HepG2 (cell line): Measurements from ENCODE around the gene VDAC2. TPM values are rescaled to one million over a fixed set of nuclear protein-coding genes. Genes with fewer than 3 reads are reported as not detected.

Experiments
- FOSL2 ChIP-seq: sonication (generic); formaldehyde crosslinking; IDR thresholded peaks from 2 replicates; pipeline ENCODE4 v1.4.0; 2020; ENCODE audit warnings: missing genetic modification reagents
- HDAC2 ChIP-seq: sonication (generic); formaldehyde crosslinking; IDR thresholded peaks from 2 replicates; pipeline ENCODE4 v1.4.0; 2020; ENCODE audit warnings: missing genetic modification reagents
- IRF2 ChIP-seq: IDR thresholded peaks from 2 replicates; pipeline ENCODE4 v1.6.1; 2018; ENCODE audit warnings: missing genetic modification reagents, missing compliant biosample characterization
- JUN ChIP-seq: sonication (generic); formaldehyde crosslinking; IDR thresholded peaks from 2 replicates; pipeline ENCODE4 v1.4.0; 2020; ENCODE audit warnings: mild to moderate bottlenecking, missing genetic modification reagents
- NPAS2 ChIP-seq: sonication (generic); formaldehyde crosslinking; IDR thresholded peaks from 2 replicates; pipeline ENCODE4 v1.8.0; 2022; ENCODE audit warnings: mild to moderate bottlenecking, missing genetic modification reagents, borderline replicate concordance
- NR2C2 ChIP-seq: sonication (generic); formaldehyde crosslinking; IDR thresholded peaks from 2 replicates; pipeline ENCODE4 v1.4.0; 2020; ENCODE audit warnings: missing genetic modification reagents, mild to moderate bottlenecking, moderate library complexity, borderline replicate concordance
- POLR2AphosphoS5 ChIP-seq: IDR thresholded peaks from 2 replicates; pipeline ENCODE4 v1.6.1; 2012; ENCODE audit warnings: low read depth, low read length
- RARA ChIP-seq: IDR thresholded peaks from 2 replicates; pipeline ENCODE4 v1.6.1; 2016; ENCODE audit warnings: missing genetic modification reagents, missing compliant biosample characterization
- SOX5 ChIP-seq: IDR thresholded peaks from 2 replicates; pipeline ENCODE4 v1.6.1; 2016; ENCODE audit warnings: borderline replicate concordance
- XBP1 ChIP-seq: sonication (generic); formaldehyde crosslinking; IDR thresholded peaks from 2 replicates; pipeline ENCODE4 v1.5.0; 2020; ENCODE audit warnings: missing genetic modification reagents
- ZBTB7B ChIP-seq: sonication (generic); formaldehyde crosslinking; IDR thresholded peaks from 2 replicates; pipeline ENCODE4 v1.4.0; 2020; ENCODE audit warnings: missing genetic modification reagents
- ZFP36L1 ChIP-seq: sonication (generic); formaldehyde crosslinking; IDR thresholded peaks from 2 replicates; pipeline ENCODE4 v1.8.0; 2022; ENCODE audit warnings: mild to moderate bottlenecking, missing genetic modification reagents, moderate library complexity
- ZNF331 ChIP-seq: sonication (generic); formaldehyde crosslinking; IDR thresholded peaks from 2 replicates; pipeline ENCODE4 v1.4.0; 2020; ENCODE audit warnings: missing genetic modification reagents
- polyA plus RNA-seq, 8 experiments: library from polyadenylated mRNA; depleted of rRNA in 3 of 8; stranded (reverse) in 7 of 8; unstranded in 1 of 8; fragments of >200 nt; fragmentation: Illumina TruSeq in 4 of 8; extraction: Trizol in 4 of 8; gene quantifications; 2 replicates each; pipeline versions ENCODE4 v1.2.1 to v1.2.3, GENCODE V29; 2011 to 2016; ENCODE audit warnings: low read depth in 4 of 8, missing spikeins in 1 of 8, mixed read lengths in 1 of 8; ENCODE audit not compliant: insufficient read depth in 1 of 8
- total RNA-seq, 5 experiments: library from RNA; depleted of rRNA; stranded (reverse); fragments of >200 nt; fragmentation: Illumina TruSeq; extraction: Trizol; gene quantifications; 2 replicates each; pipeline ENCODE4 v1.2.3, GENCODE V29; 2016; ENCODE audit warnings: low read depth in 1 of 5
- TF ChIP-seq, protein P1 (sequence below): sonication (generic); formaldehyde crosslinking; IDR thresholded peaks from 2 replicates; pipeline ENCODE4 v1.8.1; 2023; ENCODE audit warnings: mild to moderate bottlenecking, missing genetic modification reagents
- TF ChIP-seq, protein P2 (sequence below): sonication (generic); formaldehyde crosslinking; IDR thresholded peaks from 2 replicates; pipeline ENCODE4 v1.4.0; 2020; ENCODE audit warnings: missing genetic modification reagents, borderline replicate concordance
- TF ChIP-seq, protein P3 (sequence below): sonication (generic); formaldehyde crosslinking; IDR thresholded peaks from 2 replicates; pipeline ENCODE4 v1.5.0; 2020; ENCODE audit warnings: mild to moderate bottlenecking, missing genetic modification reagents, moderate library complexity
- TF ChIP-seq, protein P4 (sequence below): sonication (generic); formaldehyde crosslinking; conservative IDR thresholded peaks from 2 replicates; pipeline ENCODE4 v1.5.0; 2020; ENCODE audit warnings: missing genetic modification reagents
- TF ChIP-seq, protein P5 (sequence below): sonication (generic); formaldehyde crosslinking; conservative IDR thresholded peaks from 2 replicates; pipeline ENCODE4 v1.4.0; 2020; ENCODE audit warnings: mild to moderate bottlenecking, missing genetic modification reagents, moderate library complexity

The VDAC2 gene
- total and polyA plus RNA-seq, 2 of the 13 experiments (the other 11 are each of a cell fraction or from before 2014, with no cell fraction given), result 67.9 to 222 TPM

DNA sequence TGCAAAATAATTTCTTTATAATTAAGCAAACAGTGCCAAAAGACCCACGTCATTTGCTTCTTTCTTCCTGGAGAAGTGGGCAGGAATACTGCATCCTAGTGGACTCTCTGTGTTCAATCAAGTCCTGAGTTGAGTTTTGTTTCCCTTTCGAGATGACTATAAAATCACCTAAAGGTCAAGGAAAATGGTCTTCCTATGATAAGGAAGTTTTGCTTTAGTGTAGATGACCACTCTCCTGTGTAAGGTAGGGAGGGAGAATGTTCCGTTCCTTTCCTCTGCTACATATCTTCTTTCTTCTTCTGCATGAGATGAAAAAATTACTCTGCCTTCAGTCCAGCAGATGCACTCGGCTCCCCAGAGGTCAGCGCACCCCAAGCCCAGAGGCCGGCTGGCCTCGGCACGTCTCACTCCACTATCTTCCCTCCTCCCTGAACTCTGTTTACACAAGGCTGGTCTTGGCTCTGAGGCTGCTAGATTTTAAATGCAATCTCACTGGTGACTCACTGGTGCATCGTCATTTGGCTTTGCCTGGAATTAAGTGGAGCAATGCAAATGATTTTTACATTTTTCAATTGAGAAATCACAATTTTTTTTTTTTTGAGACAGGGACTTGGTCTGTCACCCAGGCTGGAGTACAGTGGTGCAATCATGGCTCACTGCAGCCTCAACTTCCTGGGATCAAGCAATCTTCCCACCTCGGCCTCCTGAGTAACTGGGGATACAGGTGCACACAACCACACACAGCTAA lies 18.6 kb upstream of the VDAC2 start (continued):
- TF ChIP-seq, protein P1, sequence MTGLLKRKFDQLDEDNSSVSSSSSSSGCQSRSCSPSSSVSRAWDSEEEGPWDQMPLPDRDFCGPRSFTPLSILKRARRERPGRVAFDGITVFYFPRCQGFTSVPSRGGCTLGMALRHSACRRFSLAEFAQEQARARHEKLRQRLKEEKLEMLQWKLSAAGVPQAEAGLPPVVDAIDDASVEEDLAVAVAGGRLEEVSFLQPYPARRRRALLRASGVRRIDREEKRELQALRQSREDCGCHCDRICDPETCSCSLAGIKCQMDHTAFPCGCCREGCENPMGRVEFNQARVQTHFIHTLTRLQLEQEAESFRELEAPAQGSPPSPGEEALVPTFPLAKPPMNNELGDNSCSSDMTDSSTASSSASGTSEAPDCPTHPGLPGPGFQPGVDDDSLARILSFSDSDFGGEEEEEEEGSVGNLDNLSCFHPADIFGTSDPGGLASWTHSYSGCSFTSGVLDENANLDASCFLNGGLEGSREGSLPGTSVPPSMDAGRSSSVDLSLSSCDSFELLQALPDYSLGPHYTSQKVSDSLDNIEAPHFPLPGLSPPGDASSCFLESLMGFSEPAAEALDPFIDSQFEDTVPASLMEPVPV (CRISPR knock-in tag), result no peak
- TF ChIP-seq FOSL2 (CRISPR knock-in tag), result peak; percentile 95
- TF ChIP-seq, protein P2, sequence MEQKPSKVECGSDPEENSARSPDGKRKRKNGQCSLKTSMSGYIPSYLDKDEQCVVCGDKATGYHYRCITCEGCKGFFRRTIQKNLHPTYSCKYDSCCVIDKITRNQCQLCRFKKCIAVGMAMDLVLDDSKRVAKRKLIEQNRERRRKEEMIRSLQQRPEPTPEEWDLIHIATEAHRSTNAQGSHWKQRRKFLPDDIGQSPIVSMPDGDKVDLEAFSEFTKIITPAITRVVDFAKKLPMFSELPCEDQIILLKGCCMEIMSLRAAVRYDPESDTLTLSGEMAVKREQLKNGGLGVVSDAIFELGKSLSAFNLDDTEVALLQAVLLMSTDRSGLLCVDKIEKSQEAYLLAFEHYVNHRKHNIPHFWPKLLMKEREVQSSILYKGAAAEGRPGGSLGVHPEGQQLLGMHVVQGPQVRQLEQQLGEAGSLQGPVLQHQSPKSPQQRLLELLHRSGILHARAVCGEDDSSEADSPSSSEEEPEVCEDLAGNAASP (CRISPR knock-in tag), result 0 out of 2 replicates have a peak, but pooled peaks have one; percentile 14
- no peak for TF ChIP-seq POLR2AphosphoS5
- TF ChIP-seq NR2C2 (CRISPR knock-in tag), result no peak
- peak; percentile 61; the same call in 1 of the 2 replicates for TF ChIP-seq JUN (CRISPR knock-in tag)
- TF ChIP-seq RARA, result peak; percentile 59
- TF ChIP-seq, protein P3, sequence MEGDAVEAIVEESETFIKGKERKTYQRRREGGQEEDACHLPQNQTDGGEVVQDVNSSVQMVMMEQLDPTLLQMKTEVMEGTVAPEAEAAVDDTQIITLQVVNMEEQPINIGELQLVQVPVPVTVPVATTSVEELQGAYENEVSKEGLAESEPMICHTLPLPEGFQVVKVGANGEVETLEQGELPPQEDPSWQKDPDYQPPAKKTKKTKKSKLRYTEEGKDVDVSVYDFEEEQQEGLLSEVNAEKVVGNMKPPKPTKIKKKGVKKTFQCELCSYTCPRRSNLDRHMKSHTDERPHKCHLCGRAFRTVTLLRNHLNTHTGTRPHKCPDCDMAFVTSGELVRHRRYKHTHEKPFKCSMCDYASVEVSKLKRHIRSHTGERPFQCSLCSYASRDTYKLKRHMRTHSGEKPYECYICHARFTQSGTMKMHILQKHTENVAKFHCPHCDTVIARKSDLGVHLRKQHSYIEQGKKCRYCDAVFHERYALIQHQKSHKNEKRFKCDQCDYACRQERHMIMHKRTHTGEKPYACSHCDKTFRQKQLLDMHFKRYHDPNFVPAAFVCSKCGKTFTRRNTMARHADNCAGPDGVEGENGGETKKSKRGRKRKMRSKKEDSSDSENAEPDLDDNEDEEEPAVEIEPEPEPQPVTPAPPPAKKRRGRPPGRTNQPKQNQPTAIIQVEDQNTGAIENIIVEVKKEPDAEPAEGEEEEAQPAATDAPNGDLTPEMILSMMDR (CRISPR knock-in tag), result 0 out of 2 replicates have a peak, but pooled peaks have one; percentile 27
- no peak for TF ChIP-seq XBP1 (CRISPR knock-in tag)
- TF ChIP-seq, protein P4, sequence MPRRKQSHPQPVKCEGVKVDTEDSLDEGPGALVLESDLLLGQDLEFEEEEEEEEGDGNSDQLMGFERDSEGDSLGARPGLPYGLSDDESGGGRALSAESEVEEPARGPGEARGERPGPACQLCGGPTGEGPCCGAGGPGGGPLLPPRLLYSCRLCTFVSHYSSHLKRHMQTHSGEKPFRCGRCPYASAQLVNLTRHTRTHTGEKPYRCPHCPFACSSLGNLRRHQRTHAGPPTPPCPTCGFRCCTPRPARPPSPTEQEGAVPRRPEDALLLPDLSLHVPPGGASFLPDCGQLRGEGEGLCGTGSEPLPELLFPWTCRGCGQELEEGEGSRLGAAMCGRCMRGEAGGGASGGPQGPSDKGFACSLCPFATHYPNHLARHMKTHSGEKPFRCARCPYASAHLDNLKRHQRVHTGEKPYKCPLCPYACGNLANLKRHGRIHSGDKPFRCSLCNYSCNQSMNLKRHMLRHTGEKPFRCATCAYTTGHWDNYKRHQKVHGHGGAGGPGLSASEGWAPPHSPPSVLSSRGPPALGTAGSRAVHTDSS (CRISPR knock-in tag), result no peak
- peak; percentile 49; the same call in 1 of the 2 replicates for TF ChIP-seq SOX5 (CRISPR knock-in tag)
- no peak for TF ChIP-seq NPAS2 (CRISPR knock-in tag)
- TF ChIP-seq ZNF331, result peak; percentile 66; the same call in 1 of the 2 replicates
- TF ChIP-seq, protein P5, sequence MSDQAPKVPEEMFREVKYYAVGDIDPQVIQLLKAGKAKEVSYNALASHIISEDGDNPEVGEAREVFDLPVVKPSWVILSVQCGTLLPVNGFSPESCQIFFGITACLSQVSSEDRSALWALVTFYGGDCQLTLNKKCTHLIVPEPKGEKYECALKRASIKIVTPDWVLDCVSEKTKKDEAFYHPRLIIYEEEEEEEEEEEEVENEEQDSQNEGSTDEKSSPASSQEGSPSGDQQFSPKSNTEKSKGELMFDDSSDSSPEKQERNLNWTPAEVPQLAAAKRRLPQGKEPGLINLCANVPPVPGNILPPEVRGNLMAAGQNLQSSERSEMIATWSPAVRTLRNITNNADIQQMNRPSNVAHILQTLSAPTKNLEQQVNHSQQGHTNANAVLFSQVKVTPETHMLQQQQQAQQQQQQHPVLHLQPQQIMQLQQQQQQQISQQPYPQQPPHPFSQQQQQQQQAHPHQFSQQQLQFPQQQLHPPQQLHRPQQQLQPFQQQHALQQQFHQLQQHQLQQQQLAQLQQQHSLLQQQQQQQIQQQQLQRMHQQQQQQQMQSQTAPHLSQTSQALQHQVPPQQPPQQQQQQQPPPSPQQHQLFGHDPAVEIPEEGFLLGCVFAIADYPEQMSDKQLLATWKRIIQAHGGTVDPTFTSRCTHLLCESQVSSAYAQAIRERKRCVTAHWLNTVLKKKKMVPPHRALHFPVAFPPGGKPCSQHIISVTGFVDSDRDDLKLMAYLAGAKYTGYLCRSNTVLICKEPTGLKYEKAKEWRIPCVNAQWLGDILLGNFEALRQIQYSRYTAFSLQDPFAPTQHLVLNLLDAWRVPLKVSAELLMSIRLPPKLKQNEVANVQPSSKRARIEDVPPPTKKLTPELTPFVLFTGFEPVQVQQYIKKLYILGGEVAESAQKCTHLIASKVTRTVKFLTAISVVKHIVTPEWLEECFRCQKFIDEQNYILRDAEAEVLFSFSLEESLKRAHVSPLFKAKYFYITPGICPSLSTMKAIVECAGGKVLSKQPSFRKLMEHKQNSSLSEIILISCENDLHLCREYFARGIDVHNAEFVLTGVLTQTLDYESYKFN, result peak; percentile 60
- peak; percentile 60; the same call in 1 of the 2 replicates for TF ChIP-seq IRF2 (CRISPR knock-in tag)
- peak; percentile 69 for TF ChIP-seq HDAC2 (CRISPR knock-in tag)
- peak; percentile 64; the same call in 1 of the 2 replicates for TF ChIP-seq ZFP36L1
- 0 out of 2 replicates have a peak, but pooled peaks have one; percentile 19 for TF ChIP-seq ZBTB7B (CRISPR knock-in tag)
